GM12891 (cell line): Measurements from ENCODE around the gene FAM181A.
A peak's percentile ranks its signal among the peaks of the same experiment; 100 is the strongest.

Experiments
- POLR2A ChIP-seq: IDR thresholded peaks from 2 replicates; pipeline ENCODE4 v1.6.1; 2011; ENCODE audit warnings: low read depth, low read length, control low read depth
- POLR2AphosphoS5 ChIP-seq: IDR thresholded peaks from 2 replicates; pipeline ENCODE4 v1.6.1; 2011; ENCODE audit warnings: low read depth, low read length, control low read depth
- SPI1 ChIP-seq: IDR thresholded peaks from 2 replicates; pipeline ENCODE4 v1.6.1; 2011; ENCODE audit warnings: low read depth, low read length, control low read depth
- TAF1 ChIP-seq: IDR thresholded peaks from 2 replicates; pipeline ENCODE4 v1.6.1; 2011; ENCODE audit warnings: low read depth, low read length, control low read depth

DNA sequence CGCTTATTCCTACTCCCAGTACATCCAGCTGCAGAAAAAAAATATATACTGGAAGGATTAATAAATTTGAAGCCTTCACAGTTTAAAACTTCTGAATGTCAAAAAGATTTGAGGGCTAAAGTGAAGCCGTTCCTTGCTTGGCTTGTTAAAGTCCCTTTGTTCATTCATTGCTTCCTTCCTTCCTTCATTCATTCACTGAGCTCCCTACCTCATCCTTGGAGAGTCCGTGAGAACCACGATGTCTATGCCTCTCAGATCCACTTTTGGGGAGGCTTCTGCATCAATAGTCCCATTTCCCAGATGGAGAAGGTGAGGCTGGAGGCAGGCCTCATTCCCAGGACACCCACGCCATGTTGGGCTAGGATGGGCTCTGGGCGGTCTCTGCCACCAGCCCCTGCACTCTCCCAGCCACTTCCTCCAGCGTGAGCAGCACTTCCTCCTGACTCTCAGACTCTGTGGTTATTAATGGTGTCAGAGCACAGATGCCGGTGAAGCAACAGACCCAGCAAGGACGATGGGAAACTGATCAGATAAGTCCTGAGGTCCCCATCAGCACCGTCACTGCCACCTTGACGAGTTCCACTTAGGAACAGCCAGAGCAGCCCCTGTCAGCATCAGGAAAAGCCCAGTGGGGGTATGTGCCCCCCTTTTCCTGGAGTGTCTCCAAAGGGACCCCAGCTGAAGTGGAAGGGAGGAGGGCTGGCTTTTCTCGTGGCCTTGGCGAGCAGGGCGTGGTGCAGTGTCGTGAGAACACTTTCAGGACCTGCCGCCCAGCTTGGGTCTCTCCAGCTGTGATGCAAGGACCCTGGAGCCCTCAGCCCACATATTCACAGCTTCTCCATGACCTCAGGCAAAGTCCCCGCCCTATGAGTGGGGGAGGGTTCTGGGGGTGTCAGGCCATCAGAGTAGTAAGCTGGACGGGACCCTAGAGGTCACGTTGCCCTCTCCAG is 28.0 kb downstream of the FAM181A start:
- TF ChIP-seq POLR2AphosphoS5 (peak; percentile 61; the same call in 1 of the 2 replicates), TAF1 (0 out of 2 replicates have a peak, but pooled peaks have one; percentile 59), POLR2A (peak; percentile 65), SPI1 (peak; percentile 92)
